K562 (cell line): ENCODE data around the gene CCT3. TPM values are rescaled to one million over a fixed set of nuclear protein-coding genes. Genes with fewer than 3 reads are reported as not detected.

Source experiments
- ATAC-seq: fragments of 200-7000 bp; cut with Tn5 transposase; 3 replicates; pipeline ENCODE4 v1.9.1; 2020; ENCODE audit warnings: moderate library complexity
- BruUV-seq: library from RNA; stranded (reverse); fragments of 400-500 nt; replicated peaks from 2 replicates; lab custom pipeline; 2021; lab: Mats Ljungman, UMichigan
- CTCF ChIA-PET: fragments of 300-600 bp; formaldehyde crosslinking; extraction: SDS; loops from one replicate; lab custom pipeline; 2021; ENCODE audit warnings: low intra/inter-chr PET ratio; lab: Yijun Ruan, JAX
- POLR2A ChIA-PET: fragments of 300-600, 350-650 bp; sonication (Branson Sonifier 250); formaldehyde crosslinking; extraction: SDS; loops from one replicate; lab custom pipeline; 2021; ENCODE audit warnings: antibody characterized with exemption, inconsistent platforms; lab: Yijun Ruan, JAX
- DNase-seq, 4 experiments: peaks; one replicate each; pipeline versions ENCODE4 v3.0.0 to v3.0.0-alpha.2; 2011 to 2018; ENCODE audit warnings: low spot score in 3 of 4, mixed read lengths in 3 of 4; ENCODE audit errors: extremely low read depth in 1 of 4
- FAIRE-seq: peaks from 2 replicates; lab custom pipeline; 2011; peaks lifted over from hg19 to GRCh38; lab: Jason Lieb, UNC
- H2AFZ ChIP-seq: 2 replicates; pipeline ENCODE4 v1.6.0; 2011; ENCODE audit warnings: low read depth, low read length, control low read depth, inconsistent platforms
- H3K27ac ChIP-seq: fragments of 200-600 bp; 3 replicates; pipeline ENCODE4 v1.8.0; 2011; ENCODE audit warnings: low read depth, mild to moderate bottlenecking, control low read depth, inconsistent platforms, low read length, moderate library complexity, mixed read lengths; ENCODE audit errors: extremely low read depth
- H3K27me3 ChIP-seq, 2 experiments: fragments of 300-600 bp in 1 of 2; 2 replicates in 1 of 2; 3 replicates in 1 of 2; pipeline versions ENCODE4 v1.6.0 to v1.8.0; 2011; ENCODE audit warnings: inconsistent platforms in 2 of 2, low read length in 2 of 2, mild to moderate bottlenecking in 1 of 2, mixed read lengths in 1 of 2, moderate library complexity in 1 of 2; ENCODE audit not compliant: control insufficient read depth in 2 of 2, insufficient read depth in 2 of 2
- H3K36me3 ChIP-seq: fragments of 300-600 bp; 3 replicates; pipeline ENCODE4 v1.8.0; 2011; ENCODE audit warnings: mild to moderate bottlenecking, low read length, inconsistent platforms; ENCODE audit not compliant: control insufficient read depth, insufficient read depth
- H3K4me1 ChIP-seq, 2 experiments: fragments of 200-600 bp in 1 of 2; replicated peaks in 1 of 2; 2 replicates in 1 of 2; 3 replicates in 1 of 2; pipeline versions ENCODE4 v1.5.1 to v1.8.0; 2011; ENCODE audit warnings: inconsistent platforms in 2 of 2, low read length in 2 of 2, mild to moderate bottlenecking in 1 of 2, mixed read lengths in 1 of 2, moderate library complexity in 1 of 2; ENCODE audit not compliant: control insufficient read depth in 2 of 2, insufficient read depth in 2 of 2
- H3K4me2 ChIP-seq: 2 replicates; pipeline ENCODE4 v1.6.1; 2011; ENCODE audit warnings: low read length, control low read depth, inconsistent platforms, mixed read lengths; ENCODE audit not compliant: insufficient read depth
- H3K4me3 ChIP-seq: fragments of 200-600 bp; sonication (generic), shearing (Covaris generic); 2 replicates; pipeline ENCODE4 v1.5.1; 2016; ENCODE audit warnings: control low read depth, inconsistent platforms
- H3K79me2 ChIP-seq: fragments of 200-600 bp; 3 replicates; pipeline ENCODE4 v1.8.0; 2011; ENCODE audit warnings: low read length, inconsistent platforms; ENCODE audit not compliant: control insufficient read depth, insufficient read depth
- H3K9ac ChIP-seq, 2 experiments: 2 replicates each; pipeline versions ENCODE4 v1.6.0 to v1.6.1; 2011; ENCODE audit warnings: low read depth in 2 of 2, low read length in 2 of 2, control low read depth in 1 of 2, inconsistent platforms in 1 of 2, mild to moderate bottlenecking in 1 of 2, mixed read lengths in 1 of 2; ENCODE audit not compliant: insufficient read depth in 1 of 2
- H3K9me1 ChIP-seq: one replicate; pipeline ENCODE4 v1.6.0; 2011; ENCODE audit warnings: inconsistent platforms, mild to moderate bottlenecking, low read length, moderate library complexity; ENCODE audit not compliant: control insufficient read depth, insufficient read depth
- H3K9me3 ChIP-seq: replicated peaks from 2 replicates; pipeline ENCODE4 v1.5.1; 2011; ENCODE audit warnings: low read depth, low read length, inconsistent platforms; ENCODE audit not compliant: control insufficient read depth, insufficient read depth
- H4K20me1 ChIP-seq: replicated peaks from 2 replicates; pipeline ENCODE4 v1.6.1; 2011; ENCODE audit warnings: low read length, inconsistent platforms, mixed read lengths; ENCODE audit not compliant: control insufficient read depth, insufficient read depth
- BACH1 ChIP-seq: fragments of 200-800 bp; sonication (Bioruptor generic); IDR thresholded peaks from 2 replicates; pipeline ENCODE4 v1.6.1; 2016; ENCODE audit warnings: missing genetic modification characterization, missing compliant biosample characterization
- CBFA2T3 ChIP-seq: fragments of 450-650 bp; IDR thresholded peaks from 2 replicates; pipeline ENCODE4 v1.6.1; 2017
- CHD1 ChIP-seq: fragments of 200-600 bp; sonication (generic); IDR thresholded peaks from one replicate; pipeline ENCODE4 v1.6.1; 2012; ENCODE audit warnings: mild to moderate bottlenecking, moderate library complexity, low read length, inconsistent platforms
- DMBX1 ChIP-seq: fragments of 250-450 bp; sonication (Bioruptor Pico); IDR thresholded peaks from 2 replicates; pipeline ENCODE4 v1.8.0; 2022; ENCODE audit warnings: inconsistent platforms, mild to moderate bottlenecking, moderate library complexity, borderline replicate concordance
- EHMT2 ChIP-seq: fragments of 450-650 bp; IDR thresholded peaks from 2 replicates; pipeline ENCODE4 v1.6.1; 2018; ENCODE audit warnings: antibody characterized with exemption
- FOXJ3 ChIP-seq: sonication (generic); formaldehyde crosslinking; IDR thresholded peaks from 2 replicates; pipeline ENCODE4 v1.4.0; 2020; ENCODE audit warnings: mild to moderate bottlenecking, missing genetic modification reagents
- MECOM ChIP-seq: fragments of 250-450 bp; sonication (Bioruptor Pico); IDR thresholded peaks from 2 replicates; pipeline ENCODE4 v1.8.0; 2022; ENCODE audit warnings: inconsistent platforms
- NBN ChIP-seq: fragments of 450-650 bp; IDR thresholded peaks from 2 replicates; pipeline ENCODE4 v1.6.1; 2016; ENCODE audit warnings: low read depth, mild to moderate bottlenecking
- NFYB ChIP-seq: IDR thresholded peaks from 2 replicates; pipeline ENCODE4 v1.6.1; 2011; ENCODE audit warnings: mild to moderate bottlenecking, moderate library complexity; ENCODE audit not compliant: insufficient read length; ENCODE audit errors: extremely low read depth
- RBM17 ChIP-seq: fragments of 200-400 bp; formaldehyde crosslinking; IDR thresholded peaks from 2 replicates; pipeline ENCODE4 v1.6.1; 2017; ENCODE audit warnings: low read depth, mild to moderate bottlenecking, low read length, borderline replicate concordance
- RNF2 ChIP-seq: sonication (generic); IDR thresholded peaks from 2 replicates; pipeline ENCODE4 v1.6.1; 2016
- ZNF184 ChIP-seq: sonication (generic); formaldehyde crosslinking; IDR thresholded peaks from 2 replicates; pipeline ENCODE4 v1.5.0; 2020; ENCODE audit warnings: missing genetic modification reagents
- ZNF24 ChIP-seq: fragments of 450-650 bp; IDR thresholded peaks from 2 replicates; pipeline ENCODE4 v1.6.1; 2016
- ZNF507 ChIP-seq: conservative IDR thresholded peaks from 2 replicates; pipeline ENCODE4 v1.6.1; 2017; ENCODE audit warnings: missing genetic modification characterization, missing compliant biosample characterization
- ZNF76 ChIP-seq: fragments of 250-450 bp; sonication (Bioruptor Pico); IDR thresholded peaks from 2 replicates; pipeline ENCODE4 v1.4.0; 2020; ENCODE audit warnings: mild to moderate bottlenecking, moderate library complexity, borderline replicate concordance
- WGBS: fragments of 100-300 bp; shearing (Covaris generic); methylation state at CpG from one replicate; pipeline ENCODE4 v1.1.6; 2016; ENCODE audit warnings: low coverage, mixed read lengths; ENCODE audit not compliant: insufficient coverage; ENCODE audit errors: missing lambda C conversion rate; 5-methylcytosine and 5-hydroxymethylcytosine counted together
- in situ Hi-C: fragments of 300-500 bp; cut with MboI; formaldehyde crosslinking; loops from 4 replicates; pipeline ENCODE4 v1.15.0; 2018; ENCODE audit warnings: inconsistent platforms, mixed read lengths
- intact Hi-C: fragments of 100-400 bp; cut with micrococcal nuclease; formaldehyde crosslinking; loops from 2 replicates; pipeline ENCODE4 v1.14.2; 2022
- polyA plus RNA-seq, 8 experiments: library from polyadenylated mRNA; depleted of rRNA in 4 of 8; stranded (reverse) in 5 of 8; unstranded in 3 of 8; fragments of >200 nt; fragmentation: Nextera tagmentation in 2 of 8; fragmentation: Illumina TruSeq in 1 of 8; extraction: Ambion mirVana in 2 of 8; extraction: Trizol in 1 of 8; gene quantifications; 2 replicates each; pipeline versions ENCODE4 v1.2.1 to v1.2.3, GENCODE V29; 2011 to 2014; ENCODE audit warnings: inconsistent platforms in 1 of 8, missing spikeins in 1 of 8
- total RNA-seq, 7 experiments: library from RNA; depleted of rRNA in 6 of 7; stranded (reverse); fragments of >200 nt in 6 of 7; fragmentation: Illumina TruSeq in 2 of 7; extraction: Trizol in 2 of 7; gene quantifications; 2 replicates each; pipeline versions ENCODE4 v1.2.1 to v1.2.3, GENCODE V29; 2011 to 2021; ENCODE audit warnings: low replicate concordance in 1 of 7
- TF ChIP-seq, protein P1 (sequence below): fragments of 250-450 bp; sonication (Bioruptor Pico); IDR thresholded peaks from 2 replicates; pipeline ENCODE4 v1.5.0; 2022; ENCODE audit warnings: mild to moderate bottlenecking
- TF ChIP-seq, protein P2 (sequence below): fragments of 450-650 bp; IDR thresholded peaks from 2 replicates; pipeline ENCODE4 v1.6.1; 2016
- TF ChIP-seq, protein P3 (sequence below): fragments of 250-450 bp; sonication (Bioruptor Pico); IDR thresholded peaks from 2 replicates; pipeline ENCODE4 v1.4.0; 2020; ENCODE audit warnings: borderline replicate concordance

CCT3 gene
- total and polyA plus RNA-seq, 9 of the 15 experiments (the other 6 are each of a cell fraction or from before 2014, with no cell fraction given): 475 to 1,167 (median 610) TPM

DNA sequence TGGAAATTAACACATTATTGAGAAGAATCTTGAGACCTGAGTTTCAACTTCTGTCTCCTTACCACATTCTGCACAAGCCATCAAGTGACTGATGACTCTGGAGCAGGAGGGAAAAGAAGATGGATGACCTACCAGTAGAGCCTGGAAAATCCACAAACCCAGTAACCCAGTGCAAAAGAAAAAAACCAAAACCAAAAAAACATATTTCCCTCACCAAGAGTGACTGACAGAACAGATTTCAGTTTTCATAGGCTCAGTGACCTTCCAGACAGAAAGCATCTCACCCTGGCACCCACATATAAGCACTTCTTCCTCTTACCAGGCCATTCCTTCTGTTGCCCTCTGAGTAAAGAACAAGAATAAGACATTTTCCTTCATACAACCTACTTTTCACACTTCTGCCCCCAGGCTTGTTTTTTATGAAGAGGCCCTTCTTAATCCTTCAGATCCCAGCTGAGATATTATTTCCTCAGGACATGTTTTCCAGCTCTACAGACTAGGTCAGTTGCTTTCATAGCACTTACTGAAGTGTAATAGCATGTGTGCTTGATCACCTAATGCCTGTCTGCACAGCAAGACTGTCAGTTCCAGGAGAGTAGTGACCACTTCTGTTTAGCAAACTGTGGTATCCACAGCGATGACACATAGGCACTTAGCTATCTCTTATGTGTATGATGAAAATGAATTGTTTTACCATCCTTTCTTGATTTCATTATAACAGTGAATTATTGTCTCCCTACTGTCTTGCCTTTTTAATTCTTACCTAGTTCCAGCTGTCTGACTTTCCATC lies 4.3 kb upstream of the CCT3 start (continued):
- TF ChIP-seq, protein P1, sequence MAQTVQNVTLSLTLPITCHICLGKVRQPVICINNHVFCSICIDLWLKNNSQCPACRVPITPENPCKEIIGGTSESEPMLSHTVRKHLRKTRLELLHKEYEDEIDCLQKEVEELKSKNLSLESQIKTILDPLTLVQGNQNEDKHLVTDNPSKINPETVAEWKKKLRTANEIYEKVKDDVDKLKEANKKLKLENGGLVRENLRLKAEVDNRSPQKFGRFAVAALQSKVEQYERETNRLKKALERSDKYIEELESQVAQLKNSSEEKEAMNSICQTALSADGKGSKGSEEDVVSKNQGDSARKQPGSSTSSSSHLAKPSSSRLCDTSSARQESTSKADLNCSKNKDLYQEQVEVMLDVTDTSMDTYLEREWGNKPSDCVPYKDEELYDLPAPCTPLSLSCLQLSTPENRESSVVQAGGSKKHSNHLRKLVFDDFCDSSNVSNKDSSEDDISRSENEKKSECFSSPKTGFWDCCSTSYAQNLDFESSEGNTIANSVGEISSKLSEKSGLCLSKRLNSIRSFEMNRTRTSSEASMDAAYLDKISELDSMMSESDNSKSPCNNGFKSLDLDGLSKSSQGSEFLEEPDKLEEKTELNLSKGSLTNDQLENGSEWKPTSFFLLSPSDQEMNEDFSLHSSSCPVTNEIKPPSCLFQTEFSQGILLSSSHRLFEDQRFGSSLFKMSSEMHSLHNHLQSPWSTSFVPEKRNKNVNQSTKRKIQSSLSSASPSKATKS (CRISPR knock-in tag): no peak
- TF ChIP-seq RNF2: no peak

DNA sequence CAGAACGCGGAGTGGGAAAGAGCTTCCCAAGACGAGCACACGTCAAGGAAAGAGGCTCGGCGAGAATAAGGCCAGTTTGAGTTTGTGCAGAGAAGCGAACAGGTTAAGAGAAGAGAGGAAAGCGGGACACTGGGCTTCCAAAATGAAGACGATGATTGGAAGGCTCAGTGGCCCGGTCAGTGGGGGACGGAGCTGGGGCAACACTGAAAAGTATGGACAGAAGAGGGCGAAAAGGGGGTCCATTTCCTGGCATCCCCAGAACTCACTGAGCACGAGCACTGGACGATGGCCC lies 258 bp downstream of the CCT3 start:
- Histone ChIP-seq H3K9ac (peak overlapping the region; percentile 91 to 96), H3K4me1 (peaks cover 0 to 9% of the 10 kb centered on the region in 2 experiments; a peak in 3 of 5 replicates), H3K27ac (peak overlapping the region; percentile 86), H3K9me3 (no peaks in the 10 kb centered on the region), H3K79me2 (peaks cover 54% of the 10 kb centered on the region), H3K9me1 (no peaks in the 10 kb centered on the region), H2AFZ (peak overlapping the region; percentile 89), H4K20me1 (peaks cover 20% of the 10 kb centered on the region), H3K36me3 (peaks cover 40% of the 10 kb centered on the region), H3K4me3 (peak overlapping the region; percentile 63), H3K4me2 (peak overlapping the region; percentile 90), H3K27me3 (no peaks in the 10 kb centered on the region)
- DNase-seq (no peak), FAIRE-seq (no peak), ATAC-seq (peak; percentile 54)
- no TSS peak for BruUV-seq
- WGBS: 0% methylated on average over 11 of the region's 14 CpGs
- ChIA-PET POLR2A (interaction anchor here (0.6 to 1.2 kb wide), 10 partner anchors 15 to 124 kb away, joined by 3 to 5 read pairs (median 3); no protein-coding TSS in a partner anchor), CTCF (interaction anchor here (0.6 kb wide), 1 partner anchor 108 kb away, joined by 3 read pairs; no protein-coding TSS in a partner anchor)
- intact Hi-C loops (loop anchor here (5.0 kb wide), 1 partner anchor 164 kb away; the partner anchor contains the start of gene MEF2D), in situ Hi-C loops (no loop called here)
- TF ChIP-seq DMBX1 (CRISPR knock-in tag): 0 out of 2 replicates have a peak, but pooled peaks have one; percentile 17
- no peak for TF ChIP-seq BACH1 (tag)
- TF ChIP-seq NFYB: no peak
- TF ChIP-seq ZNF76: no peak
- peak; percentile 47; the same call in 1 of the 2 replicates for TF ChIP-seq NBN
- TF ChIP-seq MECOM (CRISPR knock-in tag): no peak
- TF ChIP-seq EHMT2: no peak
- TF ChIP-seq CHD1: no peak
- TF ChIP-seq, protein P2, sequence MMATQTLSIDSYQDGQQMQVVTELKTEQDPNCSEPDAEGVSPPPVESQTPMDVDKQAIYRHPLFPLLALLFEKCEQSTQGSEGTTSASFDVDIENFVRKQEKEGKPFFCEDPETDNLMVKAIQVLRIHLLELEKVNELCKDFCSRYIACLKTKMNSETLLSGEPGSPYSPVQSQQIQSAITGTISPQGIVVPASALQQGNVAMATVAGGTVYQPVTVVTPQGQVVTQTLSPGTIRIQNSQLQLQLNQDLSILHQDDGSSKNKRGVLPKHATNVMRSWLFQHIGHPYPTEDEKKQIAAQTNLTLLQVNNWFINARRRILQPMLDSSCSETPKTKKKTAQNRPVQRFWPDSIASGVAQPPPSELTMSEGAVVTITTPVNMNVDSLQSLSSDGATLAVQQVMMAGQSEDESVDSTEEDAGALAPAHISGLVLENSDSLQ: no peak
- TF ChIP-seq ZNF507 (tag): no peak
- no peak for TF ChIP-seq FOXJ3 (CRISPR knock-in tag)
- no peak for TF ChIP-seq RBM17
- TF ChIP-seq CBFA2T3: no peak
- TF ChIP-seq, protein P3, sequence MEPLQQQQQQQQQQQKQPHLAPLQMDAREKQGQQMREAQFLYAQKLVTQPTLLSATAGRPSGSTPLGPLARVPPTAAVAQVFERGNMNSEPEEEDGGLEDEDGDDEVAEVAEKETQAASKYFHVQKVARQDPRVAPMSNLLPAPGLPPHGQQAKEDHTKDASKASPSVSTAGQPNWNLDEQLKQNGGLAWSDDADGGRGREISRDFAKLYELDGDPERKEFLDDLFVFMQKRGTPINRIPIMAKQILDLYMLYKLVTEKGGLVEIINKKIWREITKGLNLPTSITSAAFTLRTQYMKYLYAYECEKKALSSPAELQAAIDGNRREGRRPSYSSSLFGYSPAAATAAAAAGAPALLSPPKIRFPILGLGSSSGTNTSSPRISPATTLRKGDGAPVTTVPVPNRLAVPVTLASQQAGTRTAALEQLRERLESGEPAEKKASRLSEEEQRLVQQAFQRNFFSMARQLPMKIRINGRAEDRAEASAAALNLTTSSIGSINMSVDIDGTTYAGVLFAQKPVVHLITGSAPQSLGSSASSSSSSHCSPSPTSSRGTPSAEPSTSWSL: 0 out of 2 replicates have a peak, but pooled peaks have one; percentile 77
- TF ChIP-seq ZNF184 (CRISPR knock-in tag): no peak
- no peak for TF ChIP-seq ZNF24
